Measurements from ENCODE around the gene TMEM259.

TMEM259 gene

DNA sequence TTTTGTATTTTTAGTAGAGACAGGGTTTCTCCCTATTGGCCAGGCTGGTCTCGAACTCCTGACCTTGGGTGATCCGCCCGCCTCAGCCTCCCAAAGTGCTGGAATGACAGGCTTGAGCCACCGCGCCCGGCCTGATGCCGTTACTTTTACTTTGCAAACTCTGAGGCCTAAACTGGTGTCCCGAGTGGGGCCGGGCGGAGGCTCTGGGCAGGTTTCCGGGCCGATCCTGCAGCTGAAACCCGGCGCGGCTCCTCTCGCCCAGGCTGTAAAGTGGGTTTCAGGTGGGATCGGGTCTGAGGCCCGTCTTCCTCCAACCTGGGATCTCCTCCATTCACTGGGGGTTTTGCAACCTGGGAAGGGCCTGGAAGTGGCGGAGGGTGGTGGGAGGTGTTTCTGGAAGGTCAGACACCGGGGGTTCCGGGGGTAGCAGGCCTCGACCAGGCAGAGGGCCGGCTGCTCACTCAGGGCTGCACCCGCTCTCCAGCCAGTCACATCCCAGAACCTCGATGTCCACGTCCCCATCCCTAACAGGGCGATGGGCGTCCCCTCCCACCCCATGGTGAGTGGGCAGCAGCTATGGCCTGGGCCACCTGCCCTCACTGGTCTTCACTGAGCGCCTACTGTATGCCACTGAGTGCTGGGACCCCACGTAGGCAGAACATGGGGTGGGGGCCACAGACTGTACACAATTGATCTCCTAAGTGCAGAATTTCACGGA, 58.1 kb downstream of the TMEM259 start:
- DNase-seq (ENCODE audit: low read depth, low spot score): no peak

DNA sequence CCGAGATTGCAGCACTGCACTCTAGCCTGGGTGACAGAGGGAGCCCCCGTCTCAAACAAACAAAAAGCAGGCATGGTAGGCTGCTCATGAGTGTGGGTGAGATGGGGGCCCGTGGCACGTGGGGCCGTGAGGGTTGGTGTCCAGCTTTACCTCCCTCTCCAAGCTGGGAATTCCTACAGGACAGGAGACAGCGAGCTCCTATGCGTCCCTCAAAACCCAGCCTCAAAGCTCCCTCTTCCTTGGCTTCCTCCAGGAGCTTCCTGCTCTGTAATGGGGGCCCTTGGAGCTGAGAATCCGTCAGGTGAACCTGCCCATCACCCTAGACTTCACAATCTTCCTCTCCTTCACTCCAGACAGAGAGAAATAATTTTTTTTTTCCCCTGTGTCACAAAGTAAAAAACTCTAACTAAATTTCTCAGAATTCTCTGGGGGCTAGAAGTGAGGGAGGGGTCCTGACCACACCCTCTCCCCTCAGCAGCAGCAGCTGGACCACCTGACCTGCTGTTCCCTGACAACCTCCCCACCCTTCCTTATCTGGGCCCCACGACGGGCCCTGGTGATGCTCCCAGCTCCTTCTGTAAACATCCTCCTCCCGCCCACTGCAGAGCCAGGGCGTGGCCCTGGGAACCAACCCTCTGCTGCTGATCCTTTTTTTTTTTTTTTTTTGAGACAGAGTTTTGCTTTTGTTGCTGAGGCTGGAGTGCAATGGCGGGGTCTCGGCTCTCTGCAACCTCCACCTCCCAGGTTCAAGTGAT, 58.9 kb downstream of the TMEM259 start:
- no peak for DNase-seq (ENCODE audit: low read depth, low spot score)

DNA sequence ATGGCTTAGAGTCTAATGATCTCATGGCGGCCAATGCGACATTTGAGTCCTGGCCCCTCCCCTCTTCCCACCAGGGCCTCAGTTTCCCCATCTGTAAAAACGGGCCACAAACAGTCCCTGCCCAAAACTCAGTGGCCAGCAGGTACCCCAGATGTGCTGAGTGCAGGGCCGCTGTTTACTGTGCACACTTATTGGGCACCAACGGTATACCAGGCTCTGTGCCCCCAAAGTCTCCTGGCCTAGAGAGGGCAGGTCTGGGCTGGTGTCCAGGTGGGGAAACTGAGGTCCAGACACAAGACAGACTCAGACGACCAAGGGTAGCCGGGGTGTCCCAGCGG, 60.4 kb downstream of the TMEM259 start:
- no peak for DNase-seq (ENCODE audit: low read depth, low spot score)

DNA sequence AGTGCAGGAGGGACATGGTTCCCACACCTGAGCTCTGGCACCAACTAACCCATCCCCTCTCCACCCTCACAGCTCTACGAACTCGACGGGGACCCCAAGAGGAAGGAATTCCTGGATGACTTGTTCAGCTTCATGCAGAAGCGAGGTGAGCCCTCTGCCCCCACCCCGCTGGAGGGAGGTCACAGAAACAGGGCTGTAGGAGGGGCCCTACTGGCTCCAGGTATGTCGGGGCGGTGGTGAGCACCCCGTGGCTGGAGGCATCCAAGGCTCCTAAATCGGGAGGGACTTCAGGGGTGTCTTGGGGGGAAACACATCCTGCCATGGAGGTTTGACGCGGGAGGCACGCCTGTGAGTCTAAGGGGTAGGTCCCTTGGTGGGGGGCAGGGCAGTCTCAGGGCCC, 60.9 kb downstream of the TMEM259 start:
- no peak for DNase-seq (ENCODE audit: low read depth, low spot score)

Data from iPS DF 19.7 (cell line).